Measurements from ENCODE around the gene GIPC2.

DNA sequence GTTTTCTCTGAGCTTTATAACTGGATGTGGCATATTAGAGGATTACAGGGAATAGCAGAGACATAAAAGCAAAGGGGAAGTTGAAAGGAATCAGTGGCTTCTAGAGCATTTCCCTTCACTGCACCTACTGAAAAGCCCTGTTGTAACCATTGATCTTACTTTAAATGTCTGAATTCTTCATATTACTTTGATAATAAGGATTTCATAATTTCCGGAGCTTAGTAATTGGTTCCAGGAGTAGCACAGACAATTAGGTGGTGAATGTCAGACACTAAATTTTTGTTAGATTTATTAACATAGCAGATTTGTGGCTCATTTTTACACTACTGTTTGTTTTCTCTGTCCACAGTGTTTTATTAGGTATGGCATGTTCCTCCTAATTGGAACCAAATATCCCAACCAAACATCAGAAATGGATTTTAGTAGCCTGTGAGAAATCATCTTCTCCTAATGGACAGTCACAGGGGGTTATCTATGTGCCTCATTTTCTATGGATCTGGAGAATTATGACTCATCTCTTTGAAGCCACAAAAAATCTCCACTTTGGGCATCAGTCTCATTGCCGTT, 100.5 kb downstream of the GIPC2 start:
- TF ChIP-seq, protein P1, sequence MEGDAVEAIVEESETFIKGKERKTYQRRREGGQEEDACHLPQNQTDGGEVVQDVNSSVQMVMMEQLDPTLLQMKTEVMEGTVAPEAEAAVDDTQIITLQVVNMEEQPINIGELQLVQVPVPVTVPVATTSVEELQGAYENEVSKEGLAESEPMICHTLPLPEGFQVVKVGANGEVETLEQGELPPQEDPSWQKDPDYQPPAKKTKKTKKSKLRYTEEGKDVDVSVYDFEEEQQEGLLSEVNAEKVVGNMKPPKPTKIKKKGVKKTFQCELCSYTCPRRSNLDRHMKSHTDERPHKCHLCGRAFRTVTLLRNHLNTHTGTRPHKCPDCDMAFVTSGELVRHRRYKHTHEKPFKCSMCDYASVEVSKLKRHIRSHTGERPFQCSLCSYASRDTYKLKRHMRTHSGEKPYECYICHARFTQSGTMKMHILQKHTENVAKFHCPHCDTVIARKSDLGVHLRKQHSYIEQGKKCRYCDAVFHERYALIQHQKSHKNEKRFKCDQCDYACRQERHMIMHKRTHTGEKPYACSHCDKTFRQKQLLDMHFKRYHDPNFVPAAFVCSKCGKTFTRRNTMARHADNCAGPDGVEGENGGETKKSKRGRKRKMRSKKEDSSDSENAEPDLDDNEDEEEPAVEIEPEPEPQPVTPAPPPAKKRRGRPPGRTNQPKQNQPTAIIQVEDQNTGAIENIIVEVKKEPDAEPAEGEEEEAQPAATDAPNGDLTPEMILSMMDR (IDR thresholded peaks at IDR 0.05), result no peak
- TF ChIP-seq EZH2 (IDR thresholded peaks at IDR 0.05; ENCODE audit: borderline replicate concordance, insufficient read depth, low read depth, low read length, poor library complexity, severe bottlenecking), result no peak

Measured in B cell (primary cell).